ENCODE data around the gene KRTAP10-4.
"Not testable (repeated sequence)": the region's sequence is repeated elsewhere in the genome, so short reads cannot be mapped to it uniquely, and the experiment has no call there.

KRTAP10-4 gene

DNA sequence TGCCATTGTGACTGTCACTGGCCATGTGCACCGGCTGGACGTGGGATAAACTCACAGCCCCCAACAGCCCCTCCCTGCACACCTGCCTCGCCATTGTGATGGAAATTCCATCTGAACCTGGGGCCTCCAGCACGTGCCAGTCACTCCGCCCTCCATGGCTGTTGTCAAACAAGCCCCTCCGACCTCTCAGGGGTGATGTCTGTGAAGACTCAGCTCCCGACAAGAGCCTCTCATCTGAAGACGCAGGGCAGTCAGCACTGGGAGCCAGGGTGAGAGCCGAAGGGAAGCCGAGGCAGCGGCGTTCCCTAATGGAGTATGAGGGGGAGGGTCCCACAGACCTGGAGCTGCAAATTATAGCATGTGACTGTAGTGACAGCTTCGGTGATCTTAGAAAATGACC is 20.8 kb upstream of the KRTAP10-4 start:
- Histone ChIP-seq H3K4me3 (no peak overlapping the region), H3K27ac (no peak overlapping the region)
- peak; percentile 35 for DNase-seq (ENCODE audit: low spot score)
- no peak for TF ChIP-seq CTCF (IDR thresholded peaks at IDR 0.05)

GRCh38 chr21:44555200-44555875 is 18.2 kb upstream of the KRTAP10-4 start:
- no peak overlapping the region for H3K27ac ChIP-seq
- H3K4me3 ChIP-seq = no peak overlapping the region
- no peak for TF ChIP-seq CTCF (IDR thresholded peaks at IDR 0.05)
- no peak for DNase-seq (ENCODE audit: low spot score)

GRCh38 chr21:44556879-44557278 is 16.6 kb upstream of the KRTAP10-4 start:
- Histone ChIP-seq H3K27ac (no peak overlapping the region), H3K4me3 (no peak overlapping the region)
- no peak for TF ChIP-seq CTCF (IDR thresholded peaks at IDR 0.05)
- no peak for DNase-seq (ENCODE audit: low spot score)

- Histone ChIP-seq H3K27ac (no peak overlapping the region), H3K4me3 (no peak overlapping the region)
- DNase-seq (ENCODE audit: low spot score) = no peak
- no peak for TF ChIP-seq CTCF (IDR thresholded peaks at IDR 0.05)
Measured at GRCh38 chr21:44557491-44558328, 15.8 kb upstream of the KRTAP10-4 start.

GRCh38 chr21:44558329-44558675 is 15.2 kb upstream of the KRTAP10-4 start:
- not testable (repeated sequence) for DNase-seq (ENCODE audit: low spot score); H3K4me3 ChIP-seq; H3K27ac ChIP-seq

DNA sequence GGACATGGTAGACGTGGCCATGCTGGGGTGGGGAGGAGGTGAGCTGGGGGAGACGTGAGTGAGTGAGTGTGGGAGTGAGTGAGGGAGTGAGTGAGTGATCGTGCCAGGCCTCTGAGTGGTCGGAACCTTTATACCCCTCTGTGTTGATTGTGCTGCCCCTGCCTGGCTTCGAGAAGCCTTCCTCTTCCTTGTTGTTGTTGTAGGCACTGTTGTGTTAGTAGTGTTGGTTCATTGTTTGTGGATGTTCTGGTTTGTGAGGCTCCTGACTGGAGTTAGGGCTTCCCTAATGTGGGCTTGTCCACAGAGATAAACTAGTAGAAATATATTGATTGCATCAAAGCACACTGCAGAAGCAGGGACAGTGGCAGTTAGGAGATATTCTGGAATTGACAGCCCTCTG is 14.8 kb upstream of the KRTAP10-4 start, which contains the start of gene KRTAP10-3:
TSS of gene KRTAP10-3 (minus strand) at position 101 of the 400 bp plus-strand sequence. CDS start at position 21, 80 bp downstream.
- Histone ChIP-seq H3K27ac (no peak within 1 kb of the TSS), H3K4me3 (no peak within 1 kb of the TSS)
- no peak for TF ChIP-seq CTCF (IDR thresholded peaks at IDR 0.05)
- DNase-seq (ENCODE audit: low spot score) = no peak

DNA sequence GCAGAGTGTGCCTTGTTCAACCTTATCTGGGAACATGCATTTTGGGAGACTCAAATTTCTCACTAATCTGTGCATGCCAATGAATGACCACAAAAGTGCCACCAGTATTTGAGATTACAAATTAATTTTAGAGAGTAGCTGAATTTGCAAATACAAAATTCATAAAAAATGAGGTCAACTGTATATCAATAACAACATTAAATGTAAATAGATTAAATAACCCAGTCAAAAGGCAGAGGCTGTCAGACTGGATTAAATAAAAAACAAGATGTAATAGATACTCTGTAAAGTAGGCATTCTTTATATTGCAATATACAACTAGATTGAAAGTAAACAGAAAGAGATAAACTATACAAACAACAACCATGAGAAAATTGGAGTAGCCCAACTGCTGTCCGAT is 9.4 kb upstream of the KRTAP10-4 start:
- Histone ChIP-seq H3K27ac (no peak overlapping the region), H3K4me3 (no peak overlapping the region)
- no peak for TF ChIP-seq CTCF (IDR thresholded peaks at IDR 0.05)
- DNase-seq (ENCODE audit: low spot score) = no peak
